NCI-H526 (cell line): Measurements from ENCODE around the gene RAI14.
A peak's percentile ranks its signal among the peaks of the same experiment; 100 is the strongest.

Experiments
- DNase-seq, 2 experiments: peaks; one replicate each; lab custom pipeline; 2025; lab: John Stamatoyannopoulos, UW

The RAI14 gene

DNA sequence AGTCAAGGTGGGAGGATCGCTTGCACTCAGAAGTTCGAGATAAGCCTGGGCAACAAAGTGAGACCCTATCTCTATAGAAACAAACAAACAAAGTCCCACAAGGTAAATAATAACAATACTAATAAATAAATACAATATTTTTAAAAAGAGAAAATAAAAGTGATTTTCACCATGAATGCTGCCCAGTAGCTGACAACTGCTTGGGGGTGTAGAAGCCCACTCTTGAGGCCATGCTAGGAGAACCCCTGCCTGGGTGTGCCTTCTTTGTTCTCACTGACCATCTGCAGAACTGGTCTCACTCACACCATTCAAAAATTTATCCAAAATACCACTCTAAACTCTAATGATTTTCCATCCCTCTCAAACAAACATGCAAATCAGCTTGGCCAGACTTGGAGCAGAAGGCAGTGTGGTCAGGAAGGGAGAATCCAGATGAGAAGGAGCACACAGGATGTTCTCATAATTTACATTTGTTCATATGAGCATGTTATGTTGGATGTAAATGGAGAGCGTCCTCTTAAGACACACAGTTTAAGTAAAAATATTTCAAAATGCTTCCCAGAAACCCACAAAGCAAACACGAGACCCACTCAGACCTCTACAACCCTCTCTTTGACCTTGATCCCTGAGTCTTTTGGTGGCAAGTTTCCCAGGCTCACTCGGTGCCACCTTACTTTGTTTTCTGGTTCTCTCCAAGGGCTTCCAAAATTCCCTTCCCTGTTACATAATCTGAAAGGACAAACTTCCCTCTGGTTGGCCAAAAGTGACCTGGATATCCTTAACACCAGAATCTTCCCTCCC, 7.9 kb upstream of the RAI14 start:
- DNase-seq, result peak; percentile 34 to 43

DNA sequence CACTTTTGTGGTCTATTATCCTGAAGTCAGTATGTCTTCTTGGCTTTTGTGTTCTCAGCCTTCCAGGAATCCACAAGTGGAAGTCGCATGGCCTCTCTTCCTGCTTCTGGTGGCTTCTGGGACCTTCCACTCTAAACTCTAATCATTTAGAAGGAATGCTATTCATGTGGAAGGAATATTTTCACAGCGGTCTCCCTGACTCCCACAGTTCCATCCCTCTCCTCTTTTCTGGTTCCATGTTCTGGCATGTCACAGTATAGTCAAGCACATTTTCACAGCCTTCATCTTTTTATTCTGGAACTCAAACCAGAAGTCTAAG, 7.3 kb upstream of the RAI14 start:
- DNase-seq, result no peak

DNA sequence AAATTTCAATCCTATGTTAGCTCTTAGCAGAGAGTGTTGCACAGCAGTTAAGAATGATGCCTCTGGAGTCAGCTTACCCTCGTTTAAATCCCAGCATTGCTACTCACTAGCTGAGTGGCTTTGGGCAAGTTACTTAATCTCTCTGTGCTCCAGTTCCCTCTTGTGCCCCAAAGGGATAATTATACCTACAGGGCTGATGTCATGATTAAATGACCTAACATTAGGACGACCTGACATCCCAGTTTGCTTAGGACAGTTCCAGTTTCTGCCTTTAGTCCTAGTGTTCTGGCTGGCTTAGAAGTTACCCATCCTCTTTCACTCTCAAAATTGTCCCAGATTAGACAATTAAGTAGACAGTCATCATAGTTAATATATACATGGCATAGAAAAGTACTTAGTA, 4.3 kb upstream of the RAI14 start:
- DNase-seq, result no peak

DNA sequence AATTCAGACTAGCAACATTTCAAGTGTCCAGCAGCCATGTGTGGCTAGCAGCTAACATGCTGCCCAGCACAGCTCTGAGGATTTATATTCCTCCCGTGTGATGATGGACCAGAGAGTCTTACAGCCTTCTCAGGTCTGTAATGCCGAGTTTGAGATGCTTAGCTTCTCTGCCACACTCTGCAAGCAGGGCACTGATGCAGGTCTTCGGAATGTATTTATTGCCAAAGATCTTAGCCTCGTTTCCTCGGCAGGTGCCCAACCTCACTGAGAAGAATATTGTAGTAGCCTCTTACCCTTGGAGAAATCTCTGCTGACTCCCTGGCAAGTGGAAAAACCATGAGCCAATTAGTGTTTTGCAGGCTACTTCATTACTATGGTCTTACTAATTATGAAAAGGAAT, 3.7 kb upstream of the RAI14 start:
- no peak for DNase-seq

DNA sequence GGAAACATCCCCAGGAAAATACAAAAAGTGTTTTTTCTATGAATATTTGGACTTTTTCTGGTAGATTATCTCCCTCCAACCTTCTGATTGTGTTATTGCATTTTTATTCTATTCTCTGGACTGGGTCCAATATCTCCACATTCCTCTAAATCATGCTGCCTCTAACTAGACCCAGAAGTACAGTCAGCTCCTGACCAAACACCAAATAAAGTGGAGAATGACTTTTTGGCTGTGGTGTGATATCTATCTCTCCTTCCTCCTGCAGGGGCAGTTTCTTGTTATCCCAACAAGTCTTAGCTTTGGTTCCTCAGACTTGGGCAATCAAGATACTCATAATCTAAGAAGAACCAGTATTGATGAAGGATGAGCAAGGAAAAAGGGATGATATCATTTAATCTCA, 3.2 kb upstream of the RAI14 start:
- DNase-seq, result no peak

DNA sequence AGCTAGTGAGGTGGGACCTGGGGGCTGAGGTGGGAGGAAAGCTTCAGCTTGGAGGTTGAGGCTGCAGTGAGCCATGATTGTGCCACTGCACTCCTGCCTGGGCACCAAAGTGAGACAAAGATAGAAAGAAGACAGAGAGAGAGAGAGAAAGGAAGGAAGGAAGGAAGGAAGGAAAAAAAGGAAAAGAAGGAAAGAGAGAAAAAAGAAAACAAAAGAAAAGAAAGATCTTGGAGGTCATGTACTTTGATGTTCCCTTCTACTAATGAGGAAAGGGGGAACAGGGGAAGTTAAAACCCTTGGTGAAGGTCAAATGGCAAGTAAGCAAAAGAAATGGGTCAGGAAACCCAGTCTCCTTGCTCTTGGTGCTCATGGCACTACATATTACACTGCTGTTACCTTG, 2.4 kb upstream of the RAI14 start:
- no peak for DNase-seq

DNA sequence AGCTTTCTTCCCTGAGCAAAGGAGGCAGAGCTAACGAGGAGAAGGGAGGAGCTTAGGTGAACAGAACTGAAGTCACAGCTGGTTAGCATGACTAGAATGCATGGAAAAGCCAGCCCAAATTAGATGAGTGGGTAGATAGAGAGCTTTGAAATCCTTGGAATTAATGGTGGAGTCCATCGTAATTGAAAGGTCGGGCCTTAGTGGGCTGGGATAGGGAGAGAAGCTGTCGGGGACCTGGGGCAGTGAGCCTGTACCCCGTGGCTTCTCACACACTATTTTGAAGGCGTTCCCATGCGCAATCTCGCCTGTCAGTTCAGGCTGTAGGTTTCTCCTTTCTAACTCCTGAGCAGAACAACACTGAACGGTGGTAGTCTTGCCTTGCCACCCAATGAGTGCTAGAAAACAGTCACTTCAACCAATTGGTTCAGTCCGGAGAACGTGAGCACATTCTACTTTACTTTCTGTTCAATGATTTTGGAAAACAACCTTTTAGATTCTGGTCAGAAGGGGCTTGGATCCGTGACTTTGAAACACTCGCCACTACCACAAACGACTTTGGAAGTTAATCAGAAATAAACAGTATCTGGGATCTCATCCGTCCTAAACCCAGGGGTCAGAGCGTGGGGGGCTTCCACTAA, 655 bp upstream of the RAI14 start:
- peak; percentile 73 to 74 for DNase-seq

DNA sequence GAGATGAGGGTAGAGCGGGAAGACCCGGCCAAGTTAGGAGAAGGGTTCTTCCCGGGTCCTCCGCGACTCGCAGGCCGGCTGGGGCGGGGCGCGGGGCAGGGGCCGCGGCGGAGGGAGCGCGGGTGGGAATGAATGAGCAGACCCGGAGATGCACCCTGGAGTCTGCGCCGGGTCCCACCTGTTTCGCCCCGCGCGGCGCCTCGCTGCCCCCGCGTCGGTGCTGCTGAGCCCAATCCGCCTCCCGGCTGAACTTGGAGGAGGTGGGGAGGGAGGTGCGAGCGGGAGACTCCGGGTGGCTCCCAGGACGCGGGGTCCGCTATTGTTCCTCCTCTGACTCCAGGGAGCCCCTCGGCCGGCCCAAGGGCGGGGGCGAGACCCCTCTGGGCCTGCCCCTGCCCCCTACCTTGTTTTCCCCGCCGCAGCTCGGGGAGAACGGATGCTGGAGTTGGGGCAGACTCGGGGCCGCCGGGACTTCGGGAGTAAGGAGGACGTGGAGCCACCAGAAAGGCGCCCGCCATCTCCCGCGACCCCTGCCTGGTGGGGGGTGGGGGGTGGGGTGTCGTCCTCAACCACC, 659 bp downstream of the RAI14 start:
- peak in 1 of 2 experiments; percentile 74 for DNase-seq

DNA sequence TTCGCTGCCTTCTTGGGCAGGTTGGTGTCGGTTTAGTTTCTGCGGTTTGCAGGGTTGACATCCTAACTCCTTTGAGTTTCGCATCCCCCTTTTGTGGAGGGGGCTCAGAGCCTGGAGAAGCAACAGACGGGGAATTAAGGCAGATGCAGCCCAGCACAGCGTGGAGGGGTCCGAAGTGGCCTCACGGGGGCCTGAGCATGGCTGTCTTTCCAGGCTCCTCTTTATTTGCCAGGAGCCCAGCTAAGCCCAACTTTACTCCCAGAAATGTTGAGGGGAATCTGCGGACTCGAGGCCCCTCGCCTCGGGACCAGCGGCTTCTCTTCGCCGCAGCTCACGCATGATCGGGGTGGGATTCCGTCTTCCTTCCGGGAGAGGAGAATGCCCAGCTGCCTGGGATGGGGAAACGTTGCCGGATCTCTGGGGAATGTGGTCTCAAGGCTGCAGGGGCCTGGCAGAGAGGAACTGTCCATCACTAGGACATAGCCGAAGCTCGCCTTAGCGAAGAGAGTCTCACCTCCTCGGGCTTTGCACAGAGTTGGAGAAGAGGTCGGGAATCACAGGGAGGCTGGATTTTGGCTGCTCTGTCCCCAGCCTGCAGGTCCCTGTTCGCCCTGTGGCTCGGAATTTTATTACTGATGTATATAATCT, 1.3 kb downstream of the RAI14 start:
- peak in 1 of 2 experiments; percentile 57 for DNase-seq

DNA sequence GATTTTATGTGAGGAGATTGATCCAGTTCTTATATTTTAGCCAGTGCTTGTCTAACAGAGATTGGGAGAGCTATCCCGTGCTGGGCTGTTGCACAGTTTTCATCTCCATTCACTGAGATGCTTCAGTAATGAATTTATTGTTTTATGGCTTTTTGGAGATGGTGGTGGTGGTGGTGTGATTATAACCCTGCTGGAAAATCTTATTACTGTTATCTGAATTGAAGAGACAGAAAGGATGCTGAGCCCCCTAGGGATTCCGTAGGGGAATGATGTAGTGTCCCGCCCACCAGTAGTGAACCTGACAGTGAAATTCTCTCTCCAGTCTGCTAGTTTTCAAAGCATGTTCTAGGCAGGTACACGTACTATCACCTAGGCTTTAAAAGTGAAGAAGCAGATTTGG, 1.9 kb downstream of the RAI14 start:
- peak; percentile 36 to 50 for DNase-seq

DNA sequence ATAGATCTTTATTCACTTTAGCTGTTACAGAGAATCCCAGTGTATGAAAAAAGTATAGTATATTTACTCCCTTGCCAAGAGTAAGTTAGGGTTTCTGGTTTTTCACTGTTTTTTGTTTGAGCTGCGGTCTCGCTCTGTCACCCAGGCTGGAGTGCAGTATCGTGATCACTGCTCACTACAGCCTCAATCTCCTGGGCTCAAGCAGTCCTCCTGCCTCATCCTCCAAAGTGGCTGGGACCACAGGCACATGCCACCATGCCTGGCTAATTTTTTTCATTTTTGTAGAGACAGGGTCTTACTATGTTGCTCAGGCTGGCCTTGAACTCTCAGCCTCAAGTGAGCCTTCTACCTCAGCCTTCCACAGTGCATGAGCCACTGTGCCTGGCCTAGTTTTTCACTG, 3.0 kb downstream of the RAI14 start:
- no peak for DNase-seq

DNA sequence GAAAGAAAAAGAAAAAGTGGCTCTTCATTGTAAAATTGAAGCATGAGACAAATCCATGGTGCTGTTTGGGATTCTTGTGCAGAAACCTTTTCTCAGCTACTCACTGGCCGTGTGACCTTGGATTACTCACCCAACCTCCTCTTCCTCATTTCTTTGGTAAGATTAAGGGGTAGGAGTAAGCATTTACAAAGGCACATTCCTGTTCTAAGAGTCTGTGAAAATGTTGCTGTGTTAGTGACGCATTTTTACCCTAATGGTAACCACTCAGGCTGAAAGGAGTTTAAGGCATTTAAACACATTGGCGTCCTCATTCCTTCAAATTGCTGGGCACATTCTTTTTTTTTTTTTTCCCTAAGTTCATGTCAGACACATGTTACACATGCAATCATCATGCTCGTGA, 4.3 kb downstream of the RAI14 start:
- no peak for DNase-seq

DNA sequence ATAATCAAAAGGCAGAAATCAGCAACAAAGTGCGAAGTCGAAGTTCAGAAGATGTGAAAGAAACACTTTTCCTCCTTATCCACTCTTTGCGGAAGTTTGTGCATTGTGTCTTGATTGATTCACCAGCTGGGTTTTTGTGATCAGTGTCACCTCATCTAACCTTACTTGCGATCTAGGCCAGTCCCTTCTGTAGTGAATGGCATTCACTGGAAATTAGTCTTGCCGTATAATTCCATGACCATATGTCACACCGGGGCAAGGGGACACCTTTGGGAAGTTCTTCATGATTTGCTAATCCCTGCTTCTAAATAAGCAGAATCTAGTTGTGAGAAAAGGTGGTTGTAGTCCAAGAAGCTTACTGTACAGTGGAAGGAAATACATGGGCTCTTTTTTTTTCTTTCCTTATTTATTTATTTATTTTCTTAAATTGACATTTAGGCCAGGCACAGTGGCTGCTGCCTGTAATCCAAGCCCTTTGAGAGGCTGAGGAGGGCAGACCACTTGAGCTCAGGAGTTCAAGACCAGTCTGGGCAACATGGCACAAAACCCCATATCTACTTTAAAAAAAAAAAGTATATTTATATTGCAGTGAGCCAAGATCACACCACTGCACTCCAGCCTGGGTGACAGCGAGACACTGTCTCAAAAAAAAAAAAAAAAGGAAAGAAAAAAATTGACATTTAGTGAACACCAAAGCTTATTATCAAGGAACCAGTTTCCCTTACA, 7.8 kb downstream of the RAI14 start:
- DNase-seq, result no peak

DNA sequence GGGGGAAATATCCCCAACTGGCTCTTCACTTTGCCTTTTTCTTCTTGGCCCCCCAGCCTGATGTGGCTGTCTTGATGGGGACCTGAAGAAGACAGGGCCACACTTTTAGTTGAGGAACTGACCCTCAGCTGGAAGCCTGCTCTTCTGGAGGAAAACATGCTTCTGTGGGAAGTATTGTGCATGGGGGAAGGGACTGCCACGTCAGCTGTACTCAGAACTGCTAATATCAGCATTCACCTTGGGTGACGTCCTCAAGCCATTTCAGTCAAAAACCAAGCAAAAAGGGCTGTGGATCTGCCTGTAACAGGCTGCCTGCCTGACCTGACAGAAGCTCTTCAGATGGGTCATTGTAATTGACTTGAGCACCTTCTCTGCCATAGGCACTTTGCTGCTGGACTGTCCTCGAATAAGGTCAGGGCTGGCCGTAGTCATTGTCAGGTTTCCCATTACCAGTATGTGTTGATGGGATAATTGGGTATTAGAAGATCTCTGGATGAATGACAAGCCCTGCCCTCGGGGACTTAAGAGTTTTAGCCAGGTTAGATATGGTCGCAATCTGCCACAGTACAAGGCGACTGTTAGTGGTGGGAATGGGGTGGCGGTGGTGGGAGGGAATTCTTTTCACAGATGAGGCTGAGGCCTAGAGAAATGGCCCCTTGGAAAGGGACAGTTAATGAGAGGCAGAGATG, 10.4 kb downstream of the RAI14 start:
- DNase-seq, result no peak

DNA sequence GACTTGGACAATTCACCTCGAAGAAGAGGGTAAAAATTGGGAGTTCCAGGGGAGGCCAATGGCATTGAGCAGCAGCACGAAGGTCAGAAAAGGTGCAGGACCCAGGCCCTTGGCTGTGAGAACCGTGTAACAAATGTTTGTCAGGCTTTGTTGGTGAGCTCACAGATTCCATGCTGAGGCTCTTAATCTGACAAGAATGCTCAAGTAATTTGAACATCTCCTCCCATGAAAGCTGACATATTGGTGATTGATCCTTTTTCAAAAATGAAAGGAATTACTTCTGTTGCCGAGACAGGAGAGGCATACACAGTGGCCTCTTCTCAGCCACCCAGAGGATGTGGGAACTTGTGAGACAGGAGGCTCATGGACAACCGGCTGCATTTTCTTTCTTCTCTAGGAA, 11.6 kb downstream of the RAI14 start:
- DNase-seq, result no peak

DNA sequence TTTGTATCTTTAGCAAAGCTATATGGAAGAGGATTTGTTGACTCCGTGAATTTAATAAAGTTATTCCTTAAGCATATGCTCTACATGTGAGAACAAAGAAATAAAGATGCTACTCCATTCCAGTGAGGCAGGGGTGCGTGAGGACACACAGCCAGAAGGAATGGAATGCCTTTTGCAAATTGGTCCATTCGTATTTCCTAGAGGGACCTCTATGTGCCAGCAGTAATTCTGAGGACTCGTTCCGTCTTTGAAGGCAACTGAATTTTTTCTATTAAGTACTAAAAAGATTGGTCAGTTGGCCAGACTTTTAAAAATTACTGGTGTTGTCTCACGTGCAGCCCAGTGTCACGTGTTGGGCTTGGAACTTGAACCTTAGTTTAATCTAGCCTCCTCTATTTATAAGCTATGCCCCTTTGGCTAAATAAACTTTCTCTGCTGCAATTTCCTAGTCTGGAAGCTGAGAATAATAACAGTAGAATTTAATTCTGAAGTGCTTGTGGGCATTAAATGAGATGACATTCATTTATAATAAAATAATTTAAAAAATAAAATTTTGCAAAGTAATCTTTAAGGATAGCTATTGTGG, 13.9 kb downstream of the RAI14 start:
- no peak for DNase-seq

DNA sequence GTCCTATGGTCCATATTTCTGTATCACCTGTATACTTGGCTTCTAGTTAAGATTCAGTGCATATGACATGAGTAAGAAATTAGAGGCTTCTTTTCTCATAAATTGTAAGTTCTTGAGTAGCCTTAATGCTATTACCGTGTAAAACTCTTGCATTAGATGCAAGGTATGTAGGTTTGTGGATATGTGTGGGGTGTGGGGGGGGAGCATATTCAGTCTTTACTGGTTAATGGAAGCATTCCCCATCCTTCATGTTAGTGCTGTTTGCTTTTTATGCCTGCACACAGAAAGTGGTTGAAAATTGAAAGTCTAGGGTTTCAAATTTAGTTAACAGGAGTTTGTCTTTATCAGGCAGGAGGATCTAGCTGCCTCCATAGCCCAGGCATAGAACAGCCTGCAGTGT, 16.1 kb downstream of the RAI14 start:
- no peak for DNase-seq

DNA sequence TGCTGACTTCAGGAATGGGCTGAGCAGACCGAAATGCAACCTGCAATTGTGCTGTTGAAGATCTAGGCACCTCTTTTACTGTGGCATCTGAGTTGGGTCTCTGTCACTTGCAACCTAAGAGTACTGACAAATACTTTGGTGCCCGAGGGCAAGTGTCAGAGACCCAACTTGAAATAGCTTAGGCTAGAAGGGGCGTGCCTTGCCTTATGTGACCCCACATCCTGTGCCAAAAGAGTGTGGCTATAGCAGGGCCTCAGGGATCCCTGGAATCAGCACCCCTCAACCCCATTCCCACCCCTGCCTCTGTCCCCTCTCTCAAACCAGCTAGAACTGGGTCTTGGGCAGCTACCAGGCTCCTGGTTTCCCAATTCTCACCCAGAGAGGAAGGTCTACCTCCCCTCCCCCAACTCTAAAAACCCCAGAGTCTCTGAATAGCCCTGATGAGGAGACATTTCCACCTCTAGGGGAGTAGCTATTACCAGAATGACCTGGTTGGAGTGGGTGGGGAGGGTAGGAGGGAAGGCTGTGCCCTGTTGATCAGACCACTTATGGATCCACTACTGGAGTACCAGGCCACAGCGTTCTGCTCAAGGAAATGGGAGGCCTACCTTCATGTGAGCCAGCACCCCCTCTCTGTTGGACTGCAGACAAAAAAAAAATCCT, 17.5 kb downstream of the RAI14 start:
- DNase-seq, result no peak

DNA sequence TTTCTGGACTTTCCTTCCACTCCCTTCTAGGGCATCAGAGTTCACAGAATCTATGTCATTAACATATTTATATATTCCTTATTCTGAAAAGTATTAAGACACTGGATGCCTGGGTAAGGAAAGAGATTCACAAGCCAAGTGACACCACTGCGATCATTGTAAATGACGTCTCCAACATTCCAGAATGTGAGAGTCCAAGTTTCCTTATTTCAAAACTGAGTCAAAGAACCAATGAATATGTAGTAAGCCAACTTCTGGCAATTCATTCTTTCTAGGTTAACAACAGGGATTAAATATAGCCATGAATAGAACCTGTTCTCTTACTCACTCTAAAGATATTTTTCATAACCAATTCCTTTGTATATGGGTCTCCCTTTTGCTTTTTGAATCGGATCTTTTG, 18.1 kb downstream of the RAI14 start:
- DNase-seq, result no peak

DNA sequence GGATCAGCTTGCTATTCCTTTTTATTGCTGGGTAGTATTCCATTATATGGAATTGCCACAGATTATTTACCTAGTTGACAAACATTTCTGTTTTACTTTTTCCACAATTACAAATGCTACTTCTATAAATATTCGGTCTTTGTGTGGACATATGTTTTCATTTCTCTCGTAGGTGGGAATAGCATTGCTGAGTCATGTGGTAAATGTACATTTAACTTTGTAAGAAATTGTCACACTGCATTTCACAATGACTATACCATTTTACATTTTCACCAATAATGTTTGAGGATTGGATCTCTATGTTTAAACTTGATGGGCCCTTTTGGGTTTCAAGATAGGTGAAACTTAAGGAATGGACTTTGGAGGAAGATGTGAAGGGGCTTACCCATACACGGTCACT, 19.7 kb downstream of the RAI14 start:
- DNase-seq, result no peak

DNA sequence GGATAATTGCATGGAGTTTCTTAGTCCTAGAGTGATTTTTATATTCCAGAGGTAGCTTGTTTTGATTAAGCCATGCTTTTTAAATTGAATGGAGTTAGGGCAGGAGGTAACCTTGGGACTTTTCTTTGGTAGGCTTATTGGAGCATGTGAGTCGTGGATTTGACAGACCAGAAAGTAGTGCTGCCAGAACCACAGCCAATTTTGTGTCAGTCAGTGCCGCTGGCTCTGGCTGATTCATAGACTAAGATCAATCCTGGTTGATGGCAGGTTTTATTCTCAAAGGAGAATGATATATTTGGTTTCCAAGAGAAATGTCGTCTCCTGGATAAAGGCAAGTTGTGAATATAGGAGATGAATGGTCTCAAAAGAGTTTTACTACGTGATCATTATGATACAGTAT, 20.3 kb downstream of the RAI14 start:
- no peak for DNase-seq
